Ishikawa (cell line): ENCODE results near the gene RER1.

Source experiments
- CEBPB ChIP-seq: IDR thresholded peaks from 2 replicates; pipeline ENCODE4 v1.6.1; 2012
- CREB1 ChIP-seq: IDR thresholded peaks from 2 replicates; pipeline ENCODE4 v1.6.1; 2012; ENCODE audit warnings: low read depth
- EGR1 ChIP-seq: IDR thresholded peaks from 2 replicates; pipeline ENCODE4 v1.6.1; 2012
- EP300 ChIP-seq: IDR thresholded peaks from 2 replicates; pipeline ENCODE4 v1.6.1; 2012; ENCODE audit warnings: borderline replicate concordance
- FOXM1 ChIP-seq: IDR thresholded peaks from 2 replicates; pipeline ENCODE4 v1.6.1; 2012; ENCODE audit warnings: low read depth, borderline replicate concordance
- MAX ChIP-seq: IDR thresholded peaks from 2 replicates; pipeline ENCODE4 v1.6.1; 2012
- NFIC ChIP-seq: IDR thresholded peaks from 2 replicates; pipeline ENCODE4 v1.6.1; 2012
- RAD21 ChIP-seq: IDR thresholded peaks from 2 replicates; pipeline ENCODE4 v1.6.1; 2012; ENCODE audit warnings: low read depth
- REST ChIP-seq: IDR thresholded peaks from 2 replicates; pipeline ENCODE4 v1.6.1; 2012; ENCODE audit warnings: low read depth, mild to moderate bottlenecking
- TAF1 ChIP-seq: IDR thresholded peaks from 2 replicates; pipeline ENCODE4 v1.6.1; 2012; ENCODE audit warnings: low read depth, mild to moderate bottlenecking
- TCF12 ChIP-seq: IDR thresholded peaks from 2 replicates; pipeline ENCODE4 v1.6.1; 2012; ENCODE audit warnings: low read depth
- TEAD4 ChIP-seq: IDR thresholded peaks from 2 replicates; pipeline ENCODE4 v1.6.1; 2012
- USF1 ChIP-seq: IDR thresholded peaks from 2 replicates; pipeline ENCODE4 v1.6.1; 2012
- YY1 ChIP-seq: IDR thresholded peaks from 2 replicates; pipeline ENCODE4 v1.6.1; 2012; ENCODE audit warnings: low read depth
- ZBTB7A ChIP-seq: IDR thresholded peaks from 2 replicates; pipeline ENCODE4 v1.6.1; 2012; ENCODE audit warnings: low read depth

The RER1 gene

GRCh38 chr1:2394761-2395160, 3.1 kb downstream of the RER1 start:
- TF ChIP-seq EP300 (no peak), USF1 (no peak), NFIC (no peak), CEBPB (no peak), REST (no peak), FOXM1 (no peak), RAD21 (no peak), YY1 (no peak), TAF1 (no peak), ZBTB7A (no peak), EGR1 (no peak), MAX (no peak), CREB1 (no peak), TCF12 (no peak), TEAD4 (no peak)

GRCh38 chr1:2395245-2395644, 3.6 kb downstream of the RER1 start:
- TF ChIP-seq FOXM1 (no peak), TAF1 (no peak), RAD21 (no peak), USF1 (no peak), CEBPB (no peak), YY1 (no peak), NFIC (no peak), EGR1 (no peak)

GRCh38 chr1:2396059-2396458, 4.4 kb downstream of the RER1 start:
- TF ChIP-seq CREB1 = no peak
- TF ChIP-seq MAX = no peak
- TF ChIP-seq NFIC = no peak
- no peak for TF ChIP-seq TAF1
- no peak for TF ChIP-seq RAD21
- no peak for TF ChIP-seq TEAD4
- TF ChIP-seq ZBTB7A = no peak
- no peak for TF ChIP-seq REST
- TF ChIP-seq FOXM1 = no peak
- no peak for TF ChIP-seq YY1
- TF ChIP-seq USF1 = no peak
- no peak for TF ChIP-seq TCF12
- TF ChIP-seq EP300 = no peak
- TF ChIP-seq CEBPB = no peak

- TF ChIP-seq TAF1 (no peak), FOXM1 (no peak), EP300 (no peak), MAX (no peak), REST (no peak), YY1 (no peak), NFIC (no peak), TEAD4 (no peak)
These were observed 4.8 kb downstream of the RER1 start for GRCh38 chr1:2396476-2396875.
